NCI-H82 treated with DMSO at 0.1 percent for 48 hours (cell line): ENCODE results near the gene CADPS2.
"Not testable (repeated sequence)": the region's sequence is repeated elsewhere in the genome, so short reads cannot be mapped to it uniquely, and the experiment has no call there.

Experiments
- DNase-seq: peaks from one replicate; lab custom pipeline; 2025; ENCODE audit not compliant: unreplicated experiment; lab: John Stamatoyannopoulos, UW

Gene CADPS2

GRCh38 chr7:122302761-122303530 lies 583.3 kb downstream of the CADPS2 start:
- DNase-seq = no peak

- no peak for DNase-seq
Measured at GRCh38 chr7:122301858-122302760, 584.2 kb downstream of the CADPS2 start.

GRCh38 chr7:122300956-122301833 lies 585.1 kb downstream of the CADPS2 start:
- DNase-seq = no peak

GRCh38 chr7:122300211-122300932 lies 585.9 kb downstream of the CADPS2 start:
- no peak for DNase-seq

GRCh38 chr7:122299624-122300210 lies 586.5 kb downstream of the CADPS2 start:
- no peak for DNase-seq

GRCh38 chr7:122298618-122299017 lies 587.6 kb downstream of the CADPS2 start:
- no peak for DNase-seq

GRCh38 chr7:122298131-122298530 lies 588.1 kb downstream of the CADPS2 start:
- DNase-seq = no peak

GRCh38 chr7:122291189-122291588 lies 595.1 kb downstream of the CADPS2 start:
- no peak for DNase-seq

GRCh38 chr7:122290476-122290875 lies 595.8 kb downstream of the CADPS2 start:
- no peak for DNase-seq

- DNase-seq = no peak
Measured at GRCh38 chr7:122289426-122289825, 596.8 kb downstream of the CADPS2 start.

GRCh38 chr7:122284608-122285007 lies 601.7 kb downstream of the CADPS2 start:
- not testable (repeated sequence) for DNase-seq

- no peak for DNase-seq
Measured at GRCh38 chr7:122273117-122273516, 613.1 kb downstream of the CADPS2 start.

- DNase-seq = no peak
Measured at GRCh38 chr7:122269241-122269640, 617.0 kb downstream of the CADPS2 start.
